WTC11 (cell line): ENCODE results near the gene FHOD3. TPM values are rescaled to one million over a fixed set of nuclear protein-coding genes. Genes with fewer than 3 reads are reported as not detected.

ENCODE experiments used
- ATAC-seq: fragments of 200-7000 bp; cut with Tn5 transposase; 2 replicates; pipeline ENCODE4 v1.10.0; 2021; ENCODE audit warnings: mild to moderate bottlenecking, moderate library complexity
- CTCF ChIA-PET: fragments of 300-600 bp; sonication (Branson Sonifier 250); formaldehyde crosslinking; loops from one replicate; lab custom pipeline; 2021; ENCODE audit warnings: antibody characterized with exemption; lab: Charles Lee
- POLR2A ChIA-PET: fragments of 350-600 bp; sonication (Branson Sonifier 250); formaldehyde crosslinking; loops from one replicate; lab custom pipeline; 2021; ENCODE audit warnings: antibody characterized with exemption; lab: Charles Lee
- DNase-seq: peaks from one replicate; pipeline ENCODE4 v3.0.0; 2021; ENCODE audit warnings: low spot score
- H3K27ac Mint-ChIP-seq: 2 replicates; pipeline ENCODE4 v1.8.0; 2021; ENCODE audit warnings: mixed read lengths
- H3K27me3 Mint-ChIP-seq: 2 replicates; pipeline ENCODE4 v1.8.0; 2021; ENCODE audit warnings: low read depth, mild to moderate bottlenecking, moderate library complexity, mixed read lengths
- H3K36me3 Mint-ChIP-seq: 2 replicates; pipeline ENCODE4 v1.8.0; 2021; ENCODE audit warnings: mixed read lengths
- H3K4me1 Mint-ChIP-seq: 2 replicates; pipeline ENCODE4 v1.8.0; 2022; ENCODE audit warnings: mixed read lengths
- H3K4me3 Mint-ChIP-seq: 2 replicates; pipeline ENCODE4 v1.8.0; 2021; ENCODE audit warnings: mild to moderate bottlenecking, moderate library complexity, mixed read lengths
- H3K9me3 Mint-ChIP-seq: 2 replicates; pipeline ENCODE4 v1.8.0; 2021; ENCODE audit warnings: mixed read lengths
- ATF6 ChIP-seq: sonication (generic); formaldehyde crosslinking; IDR thresholded peaks from 2 replicates; pipeline ENCODE4 v1.8.1; 2023; ENCODE audit warnings: mild to moderate bottlenecking, missing genetic modification reagents
- CDX4 ChIP-seq: fragments of 250-450 bp; sonication (Bioruptor Pico); IDR thresholded peaks from 2 replicates; pipeline ENCODE4 v1.9.0; 2021; ENCODE audit warnings: moderate library complexity, mild to moderate bottlenecking, inconsistent platforms, borderline replicate concordance
- E2F4 ChIP-seq: sonication (generic); formaldehyde crosslinking; IDR thresholded peaks from 2 replicates; pipeline ENCODE4 v1.8.1; 2022; ENCODE audit warnings: low read depth, mild to moderate bottlenecking, moderate library complexity, missing genetic modification reagents, borderline replicate concordance
- EMX1 ChIP-seq: fragments of 250-450 bp; sonication (Bioruptor Pico); IDR thresholded peaks from 2 replicates; pipeline ENCODE4 v1.8.0; 2021; ENCODE audit warnings: mild to moderate bottlenecking
- FOXJ3 ChIP-seq: sonication (generic); formaldehyde crosslinking; IDR thresholded peaks from 2 replicates; pipeline ENCODE4 v1.9.0; 2021; ENCODE audit warnings: missing genetic modification reagents, mild to moderate bottlenecking, borderline replicate concordance
- FOXP1 ChIP-seq: sonication (generic); formaldehyde crosslinking; IDR thresholded peaks from 2 replicates; pipeline ENCODE4 v1.8.0; 2022; ENCODE audit warnings: missing genetic modification reagents, mild to moderate bottlenecking, moderate library complexity, borderline replicate concordance
- HMGA2 ChIP-seq: fragments of 250-450 bp; sonication (Bioruptor Pico); IDR thresholded peaks from 2 replicates; pipeline ENCODE4 v1.4.0; 2021; ENCODE audit warnings: mild to moderate bottlenecking, moderate library complexity
- ZNF121 ChIP-seq: sonication (generic); formaldehyde crosslinking; IDR thresholded peaks from 2 replicates; pipeline ENCODE4 v1.8.0; 2023; ENCODE audit warnings: missing genetic modification reagents
- ZNF232 ChIP-seq: sonication (generic); formaldehyde crosslinking; IDR thresholded peaks from 2 replicates; pipeline ENCODE4 v1.8.0; 2022; ENCODE audit warnings: mild to moderate bottlenecking, missing genetic modification reagents
- total RNA-seq: library from RNA; stranded (reverse); gene quantifications from 3 replicates; pipeline ENCODE4 v1.2.3, GENCODE V29; 2021
- TF ChIP-seq, protein P1 (sequence below): sonication (generic); formaldehyde crosslinking; IDR thresholded peaks from 2 replicates; pipeline ENCODE4 v1.8.1; 2023; ENCODE audit warnings: mild to moderate bottlenecking, missing genetic modification reagents, moderate library complexity
- TF ChIP-seq, protein P2 (sequence below): sonication (generic); formaldehyde crosslinking; IDR thresholded peaks from 2 replicates; pipeline ENCODE4 v1.8.0; 2022; ENCODE audit warnings: mild to moderate bottlenecking, missing genetic modification reagents
- TF ChIP-seq, protein P3 (sequence below): fragments of 200-600 bp; IDR thresholded peaks from 2 replicates; pipeline ENCODE4 v1.8.0; 2022; ENCODE audit warnings: antibody characterized with exemption

FHOD3 gene
- total RNA-seq, 1 experiment from 2014 or later: 3.8 TPM

DNA sequence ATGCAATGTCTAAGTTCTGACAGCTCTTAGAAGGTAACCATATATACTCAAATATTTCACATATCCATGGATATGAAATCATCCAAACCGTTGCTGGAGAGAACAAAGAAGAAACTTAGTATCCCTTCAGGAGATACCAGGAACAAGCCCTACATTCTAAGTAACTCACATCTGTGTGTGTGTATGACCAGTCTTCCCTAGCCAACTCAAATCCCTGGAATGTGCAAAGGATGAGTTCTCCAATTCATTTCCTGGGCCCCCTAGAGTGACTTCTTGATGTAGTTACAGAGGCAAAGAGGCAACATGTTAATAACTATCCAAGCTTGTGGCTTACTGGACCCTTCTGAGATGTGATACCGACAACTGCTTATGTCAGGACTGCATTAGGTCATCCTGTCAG, 511.2 kb downstream of the FHOD3 start (continued):
- TF ChIP-seq FOXJ3 (CRISPR knock-in tag) (no peak), ZNF232 (CRISPR knock-in tag) (no peak), ATF6 (no peak), EMX1 (CRISPR knock-in tag) (no peak)
- TF ChIP-seq, protein P1, sequence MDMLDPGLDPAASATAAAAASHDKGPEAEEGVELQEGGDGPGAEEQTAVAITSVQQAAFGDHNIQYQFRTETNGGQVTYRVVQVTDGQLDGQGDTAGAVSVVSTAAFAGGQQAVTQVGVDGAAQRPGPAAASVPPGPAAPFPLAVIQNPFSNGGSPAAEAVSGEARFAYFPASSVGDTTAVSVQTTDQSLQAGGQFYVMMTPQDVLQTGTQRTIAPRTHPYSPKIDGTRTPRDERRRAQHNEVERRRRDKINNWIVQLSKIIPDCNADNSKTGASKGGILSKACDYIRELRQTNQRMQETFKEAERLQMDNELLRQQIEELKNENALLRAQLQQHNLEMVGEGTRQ (CRISPR knock-in tag): no peak
- TF ChIP-seq, protein P2, sequence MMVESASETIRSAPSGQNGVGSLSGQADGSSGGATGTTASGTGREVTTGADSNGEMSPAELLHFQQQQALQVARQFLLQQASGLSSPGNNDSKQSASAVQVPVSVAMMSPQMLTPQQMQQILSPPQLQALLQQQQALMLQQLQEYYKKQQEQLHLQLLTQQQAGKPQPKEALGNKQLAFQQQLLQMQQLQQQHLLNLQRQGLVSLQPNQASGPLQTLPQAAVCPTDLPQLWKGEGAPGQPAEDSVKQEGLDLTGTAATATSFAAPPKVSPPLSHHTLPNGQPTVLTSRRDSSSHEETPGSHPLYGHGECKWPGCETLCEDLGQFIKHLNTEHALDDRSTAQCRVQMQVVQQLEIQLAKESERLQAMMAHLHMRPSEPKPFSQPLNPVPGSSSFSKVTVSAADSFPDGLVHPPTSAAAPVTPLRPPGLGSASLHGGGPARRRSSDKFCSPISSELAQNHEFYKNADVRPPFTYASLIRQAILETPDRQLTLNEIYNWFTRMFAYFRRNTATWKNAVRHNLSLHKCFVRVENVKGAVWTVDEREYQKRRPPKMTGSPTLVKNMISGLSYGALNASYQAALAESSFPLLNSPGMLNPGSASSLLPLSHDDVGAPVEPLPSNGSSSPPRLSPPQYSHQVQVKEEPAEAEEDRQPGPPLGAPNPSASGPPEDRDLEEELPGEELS (CRISPR knock-in tag): no peak

GRCh38 chr18:36809590-36810381, 512.3 kb downstream of the FHOD3 start:
- ChIA-PET POLR2A (no interaction called here), CTCF (interaction anchor here (0.8 to 1.8 kb wide), 5 partner anchors 13 to 237 kb away, joined by 3 to 7 read pairs (median 4); partner anchors contain the start of genes KIAA1328 and TPGS2)
- Mint-ChIP-seq H3K27ac (no peak overlapping the region; the same call in 1 of the 2 replicates), H3K27me3 (no peaks in the 10 kb centered on the region), H3K9me3 (no peaks in the 10 kb centered on the region)
- peak; percentile 17 for DNase-seq
- TF ChIP-seq ZNF121 (CRISPR knock-in tag) (no peak), HMGA2 (CRISPR knock-in tag) (peak; percentile 53; the same call in 1 of the 2 replicates), FOXP1 (CRISPR knock-in tag) (no peak)
- TF ChIP-seq, protein P3, sequence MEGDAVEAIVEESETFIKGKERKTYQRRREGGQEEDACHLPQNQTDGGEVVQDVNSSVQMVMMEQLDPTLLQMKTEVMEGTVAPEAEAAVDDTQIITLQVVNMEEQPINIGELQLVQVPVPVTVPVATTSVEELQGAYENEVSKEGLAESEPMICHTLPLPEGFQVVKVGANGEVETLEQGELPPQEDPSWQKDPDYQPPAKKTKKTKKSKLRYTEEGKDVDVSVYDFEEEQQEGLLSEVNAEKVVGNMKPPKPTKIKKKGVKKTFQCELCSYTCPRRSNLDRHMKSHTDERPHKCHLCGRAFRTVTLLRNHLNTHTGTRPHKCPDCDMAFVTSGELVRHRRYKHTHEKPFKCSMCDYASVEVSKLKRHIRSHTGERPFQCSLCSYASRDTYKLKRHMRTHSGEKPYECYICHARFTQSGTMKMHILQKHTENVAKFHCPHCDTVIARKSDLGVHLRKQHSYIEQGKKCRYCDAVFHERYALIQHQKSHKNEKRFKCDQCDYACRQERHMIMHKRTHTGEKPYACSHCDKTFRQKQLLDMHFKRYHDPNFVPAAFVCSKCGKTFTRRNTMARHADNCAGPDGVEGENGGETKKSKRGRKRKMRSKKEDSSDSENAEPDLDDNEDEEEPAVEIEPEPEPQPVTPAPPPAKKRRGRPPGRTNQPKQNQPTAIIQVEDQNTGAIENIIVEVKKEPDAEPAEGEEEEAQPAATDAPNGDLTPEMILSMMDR: peak; percentile 64
- TF ChIP-seq, all 79 proteins: peak for 2
- Mint-ChIP-seq H3K36me3 (peaks cover 47% of the 10 kb centered on the region), H3K4me1 (no peaks in the 10 kb centered on the region; the same call in 1 of the 2 replicates), H3K4me3 (no peak overlapping the region)
- ATAC-seq: peak; percentile 98

DNA sequence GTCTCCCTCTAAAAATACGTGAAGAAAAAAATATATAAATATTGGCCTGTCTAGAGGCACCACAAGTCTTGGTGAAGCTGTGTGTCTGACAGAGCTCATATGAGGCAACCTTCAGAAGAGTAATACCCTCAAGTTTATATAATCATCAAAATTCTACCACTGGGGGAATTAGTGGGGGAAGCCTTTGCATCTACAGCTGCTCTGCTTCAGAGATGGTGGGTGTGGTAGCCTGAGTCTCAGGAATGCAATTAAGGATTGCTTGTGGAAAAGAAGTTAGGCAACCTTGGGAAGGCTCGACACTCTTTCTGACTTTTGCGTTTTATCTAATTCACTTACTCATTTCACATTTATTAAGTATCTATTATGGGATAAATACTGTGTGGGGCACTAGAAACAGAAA, 513.9 kb downstream of the FHOD3 start:
- CTCF ChIA-PET: interaction anchor here (0.6 to 1.8 kb wide), 3 partner anchors 17 to 632 kb away, joined by 4 to 7 read pairs (median 7); partner anchors contain the start of genes KIAA1328 and TPGS2
- POLR2A ChIA-PET: no interaction called here
- ATAC-seq (no peak), DNase-seq (no peak)
- H3K27ac Mint-ChIP-seq: no peak overlapping the region
- H3K27me3 Mint-ChIP-seq: no peaks in the 10 kb centered on the region
- no peaks in the 10 kb centered on the region; the same call in 1 of the 2 replicates for H3K4me1 Mint-ChIP-seq
- no peaks in the 10 kb centered on the region for H3K9me3 Mint-ChIP-seq
- TF ChIP-seq E2F4 (CRISPR knock-in tag) (no peak), CDX4 (CRISPR knock-in tag) (no peak)
- H3K4me3 Mint-ChIP-seq: no peak overlapping the region
- H3K36me3 Mint-ChIP-seq: peaks cover 37% of the 10 kb centered on the region
